ENCODE data around the gene GRIA4. TPM values are rescaled to one million over a fixed set of nuclear protein-coding genes. Genes with fewer than 3 reads are reported as not detected.

Gene GRIA4
- polyA plus RNA-seq, 3 donors: not detected

DNA sequence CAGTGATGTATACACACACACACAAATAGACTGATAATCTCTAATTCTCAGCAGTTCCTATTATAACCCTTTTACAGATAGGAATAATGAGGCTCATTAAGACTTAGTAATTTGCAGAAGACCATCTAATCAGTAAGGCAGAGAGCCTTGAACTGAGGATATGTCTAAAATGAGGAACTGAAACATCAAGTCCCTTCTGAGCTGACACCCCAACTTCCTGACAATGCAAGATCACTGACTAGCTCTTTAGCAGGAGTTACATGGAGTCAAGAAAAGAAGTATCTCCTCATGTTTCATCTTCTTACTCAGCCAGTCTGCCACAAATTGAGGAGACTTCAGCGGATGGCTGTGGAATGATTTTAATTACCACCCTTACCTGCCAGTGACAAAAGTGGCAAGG, 219.2 kb downstream of the GRIA4 start:
- no peak overlapping the region for H3K4me3 Mint-ChIP-seq
- peaks cover 0 to 2% (median 0%) of the 10 kb centered on the region in 7 donors for H3K9me3 Mint-ChIP-seq
- Histone ChIP-seq H2AFZ (ENCODE audit: insufficient read depth, low read depth, low read length, poor library complexity, severe bottlenecking) (no peak overlapping the region), H3K9ac (ENCODE audit: insufficient read depth, low read length, poor library complexity, severe bottlenecking) (no peak overlapping the region), H3K4me1 (ENCODE audit: control insufficient read depth in 1 of 2, insufficient read depth in 2 of 2, low read length in 2 of 2) (peaks cover 4 to 6% of the 10 kb centered on the region in 2 donors), H3K9me3 (replicated peaks in 1 of 2; ENCODE audit: control insufficient read depth in 1 of 2, insufficient read depth in 1 of 2, low read length in 2 of 2) (no peaks in the 10 kb centered on the region), H3K4me3 (replicated peaks in 1 of 3; ENCODE audit: low read depth in 2 of 3, low read length in 3 of 3) (no peak overlapping the region), H4K20me1 (ENCODE audit: insufficient read depth, low read length) (no peaks in the 10 kb centered on the region), H3K36me3 (replicated peaks in 1 of 2; ENCODE audit: control insufficient read depth in 1 of 2, insufficient read depth in 2 of 2, low read length in 2 of 2) (no peaks in the 10 kb centered on the region), H3K27me3 (ENCODE audit: control insufficient read depth in 2 of 2, insufficient read depth in 2 of 2, low read length in 2 of 2) (no peaks in the 10 kb centered on the region), H3K27ac (ENCODE audit: low read depth in 1 of 2, low read length in 2 of 2) (no peak overlapping the region), H3K4me2 (replicated peaks; ENCODE audit: extremely low read depth, low read length, poor library complexity, severe bottlenecking) (no peak overlapping the region), H3K79me2 (ENCODE audit: insufficient read depth, low read length) (no peaks in the 10 kb centered on the region)
- H3K4me1 Mint-ChIP-seq: peaks cover 11% of the 10 kb centered on the region
- intact Hi-C loops (cut with micrococcal nuclease): no loop called here
- WGBS (ENCODE audit: insufficient coverage): no CpG with 5 or more reads among the region's 1 CpG
- TF ChIP-seq, protein P1, sequence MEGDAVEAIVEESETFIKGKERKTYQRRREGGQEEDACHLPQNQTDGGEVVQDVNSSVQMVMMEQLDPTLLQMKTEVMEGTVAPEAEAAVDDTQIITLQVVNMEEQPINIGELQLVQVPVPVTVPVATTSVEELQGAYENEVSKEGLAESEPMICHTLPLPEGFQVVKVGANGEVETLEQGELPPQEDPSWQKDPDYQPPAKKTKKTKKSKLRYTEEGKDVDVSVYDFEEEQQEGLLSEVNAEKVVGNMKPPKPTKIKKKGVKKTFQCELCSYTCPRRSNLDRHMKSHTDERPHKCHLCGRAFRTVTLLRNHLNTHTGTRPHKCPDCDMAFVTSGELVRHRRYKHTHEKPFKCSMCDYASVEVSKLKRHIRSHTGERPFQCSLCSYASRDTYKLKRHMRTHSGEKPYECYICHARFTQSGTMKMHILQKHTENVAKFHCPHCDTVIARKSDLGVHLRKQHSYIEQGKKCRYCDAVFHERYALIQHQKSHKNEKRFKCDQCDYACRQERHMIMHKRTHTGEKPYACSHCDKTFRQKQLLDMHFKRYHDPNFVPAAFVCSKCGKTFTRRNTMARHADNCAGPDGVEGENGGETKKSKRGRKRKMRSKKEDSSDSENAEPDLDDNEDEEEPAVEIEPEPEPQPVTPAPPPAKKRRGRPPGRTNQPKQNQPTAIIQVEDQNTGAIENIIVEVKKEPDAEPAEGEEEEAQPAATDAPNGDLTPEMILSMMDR (IDR thresholded peaks at IDR 0.05): no peak
- H3K27ac Mint-ChIP-seq: no peak overlapping the region
- peak; percentile 26 to 54 (median 30) for DNase-seq
- H3K36me3 Mint-ChIP-seq: no peaks in the 10 kb centered on the region
- H3K27me3 Mint-ChIP-seq (ENCODE audit: low read depth in 3 of 3): peaks cover 0 to 2% (median 0%) of the 10 kb centered on the region in 3 donors

- Mint-ChIP-seq H3K36me3 (no peaks in the 10 kb centered on the region), H3K9me3 (peaks cover 0 to 6% (median 0%) of the 10 kb centered on the region in 7 donors), H3K27me3 (ENCODE audit: low read depth in 3 of 3) (peaks cover 0 to 1% (median 0%) of the 10 kb centered on the region in 3 donors), H3K4me1 (peaks cover 6% of the 10 kb centered on the region), H3K27ac (no peak overlapping the region), H3K4me3 (no peak overlapping the region)
- no peaks in the 10 kb centered on the region for H4K20me1 ChIP-seq (ENCODE audit: insufficient read depth, low read length)
- no peaks in the 10 kb centered on the region for H3K27me3 ChIP-seq (ENCODE audit: control insufficient read depth in 2 of 2, insufficient read depth in 2 of 2, low read length in 2 of 2)
- intact Hi-C loops (cut with micrococcal nuclease): no loop called here
- H3K4me1 ChIP-seq (ENCODE audit: control insufficient read depth in 1 of 2, insufficient read depth in 2 of 2, low read length in 2 of 2): peaks cover under 1 to 2% of the 10 kb centered on the region in 2 donors
- no CpG with 5 or more reads among the region's 1 CpG for WGBS (ENCODE audit: insufficient coverage)
- H3K79me2 ChIP-seq (ENCODE audit: insufficient read depth, low read length): no peaks in the 10 kb centered on the region
- DNase-seq: no peak
- H3K4me3 ChIP-seq (replicated peaks in 1 of 3; ENCODE audit: low read depth in 2 of 3, low read length in 3 of 3): no peak overlapping the region
- H3K4me2 ChIP-seq (replicated peaks; ENCODE audit: extremely low read depth, low read length, poor library complexity, severe bottlenecking): no peak overlapping the region
- no peak overlapping the region for H3K27ac ChIP-seq (ENCODE audit: low read depth in 1 of 2, low read length in 2 of 2)
- no peak overlapping the region for H2AFZ ChIP-seq (ENCODE audit: insufficient read depth, low read depth, low read length, poor library complexity, severe bottlenecking)
- no peaks in the 10 kb centered on the region for H3K9me3 ChIP-seq (replicated peaks in 1 of 2; ENCODE audit: control insufficient read depth in 1 of 2, insufficient read depth in 1 of 2, low read length in 2 of 2)
- no peak overlapping the region for H3K9ac ChIP-seq (ENCODE audit: insufficient read depth, low read length, poor library complexity, severe bottlenecking)
- no peaks in the 10 kb centered on the region for H3K36me3 ChIP-seq (replicated peaks in 1 of 2; ENCODE audit: control insufficient read depth in 1 of 2, insufficient read depth in 2 of 2, low read length in 2 of 2)
- TF ChIP-seq, protein P1 (IDR thresholded peaks at IDR 0.05): no peak
These were observed 224.6 kb downstream of the GRIA4 start for GRCh38 chr11:105834461-105834860.
